ENCODE measurements around the gene KIF9. TPM values are rescaled to one million over a fixed set of nuclear protein-coding genes. Genes with fewer than 3 reads are reported as not detected.

The KIF9 gene
- total RNA-seq, 1 experiment from 2014 or later, result 8.9 TPM

DNA sequence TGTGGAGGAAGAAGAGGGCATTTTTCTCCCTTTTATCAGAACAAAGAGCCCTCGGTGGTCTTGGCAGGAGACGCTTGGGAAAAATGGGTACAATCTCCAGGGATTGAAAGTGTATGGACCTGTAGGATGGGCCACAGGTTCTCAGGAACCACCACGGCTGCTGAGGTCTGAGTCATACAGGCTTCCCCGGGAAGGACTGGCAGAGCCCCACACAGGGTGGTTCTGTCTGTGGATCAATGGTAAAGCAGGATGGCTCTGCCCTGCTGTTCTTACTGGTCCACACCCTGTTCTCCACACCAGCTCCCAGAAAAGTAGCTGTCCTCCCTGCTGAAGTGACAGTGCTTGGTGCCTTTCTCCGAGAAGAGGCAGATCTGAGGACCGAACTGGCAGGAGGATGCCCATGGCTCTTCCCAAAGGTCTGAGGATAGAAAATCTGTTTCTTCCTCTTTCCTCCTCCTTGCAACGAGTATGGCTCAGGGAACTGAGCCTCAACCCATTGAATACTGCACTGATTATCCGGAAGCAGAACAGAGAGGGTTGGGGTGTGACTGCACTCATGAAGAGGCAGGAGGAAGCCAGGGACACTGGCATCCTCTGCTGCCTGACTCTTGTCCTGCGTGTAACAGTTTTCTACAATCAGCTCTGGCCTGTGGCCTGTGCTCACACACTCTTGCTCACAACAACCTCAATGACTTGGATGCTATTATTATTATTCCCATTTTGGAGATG lies 39.0 kb downstream of the KIF9 start:
- BruUV-seq (replicated peaks), result no TSS peak
- ChIA-PET POLR2A (no interaction called here), CTCF (no interaction called here)
- H3K4me3 ChIP-seq (ENCODE audit: low read depth in 2 of 2, low read length in 2 of 2), result no peak overlapping the region
- no peak for ATAC-seq
- no peaks in the 10 kb centered on the region for H3K9me3 ChIP-seq (ENCODE audit: control insufficient read depth, insufficient read depth, low read depth, low read length)
- in situ Hi-C loops (cut with HindIII; ENCODE audit: low pct_unique_long_range_greater_than_20kb, low sequenced_read_pairs) (no loop called here), intact Hi-C loops (cut with micrococcal nuclease; ENCODE audit: unreplicated experiment) (no loop called here)
- DNase-seq (ENCODE audit: low read depth, low spot score), result no peak
- no peak overlapping the region for H3K27ac ChIP-seq (ENCODE audit: low read length)
- H3K4me1 ChIP-seq (ENCODE audit: control insufficient read depth, insufficient read depth, low read length), result no peaks in the 10 kb centered on the region
- H3K27me3 ChIP-seq (ENCODE audit: control insufficient read depth, insufficient read depth, low read length), result no peaks in the 10 kb centered on the region
- TF ChIP-seq POLR2AphosphoS5 (IDR thresholded peaks at IDR 0.05; ENCODE audit: low read depth, low read length) (no peak), SIN3A (IDR thresholded peaks at IDR 0.05; ENCODE audit: borderline replicate concordance, insufficient read depth, low read depth, low read length) (no peak), TCF7L2 (IDR thresholded peaks at IDR 0.05; ENCODE audit: low read depth, low read length) (no peak)
- TF ChIP-seq, protein P1, sequence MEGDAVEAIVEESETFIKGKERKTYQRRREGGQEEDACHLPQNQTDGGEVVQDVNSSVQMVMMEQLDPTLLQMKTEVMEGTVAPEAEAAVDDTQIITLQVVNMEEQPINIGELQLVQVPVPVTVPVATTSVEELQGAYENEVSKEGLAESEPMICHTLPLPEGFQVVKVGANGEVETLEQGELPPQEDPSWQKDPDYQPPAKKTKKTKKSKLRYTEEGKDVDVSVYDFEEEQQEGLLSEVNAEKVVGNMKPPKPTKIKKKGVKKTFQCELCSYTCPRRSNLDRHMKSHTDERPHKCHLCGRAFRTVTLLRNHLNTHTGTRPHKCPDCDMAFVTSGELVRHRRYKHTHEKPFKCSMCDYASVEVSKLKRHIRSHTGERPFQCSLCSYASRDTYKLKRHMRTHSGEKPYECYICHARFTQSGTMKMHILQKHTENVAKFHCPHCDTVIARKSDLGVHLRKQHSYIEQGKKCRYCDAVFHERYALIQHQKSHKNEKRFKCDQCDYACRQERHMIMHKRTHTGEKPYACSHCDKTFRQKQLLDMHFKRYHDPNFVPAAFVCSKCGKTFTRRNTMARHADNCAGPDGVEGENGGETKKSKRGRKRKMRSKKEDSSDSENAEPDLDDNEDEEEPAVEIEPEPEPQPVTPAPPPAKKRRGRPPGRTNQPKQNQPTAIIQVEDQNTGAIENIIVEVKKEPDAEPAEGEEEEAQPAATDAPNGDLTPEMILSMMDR (IDR thresholded peaks at IDR 0.05), result no peak
- H3K36me3 ChIP-seq (ENCODE audit: control insufficient read depth, insufficient read depth, low read length), result no peaks in the 10 kb centered on the region

DNA sequence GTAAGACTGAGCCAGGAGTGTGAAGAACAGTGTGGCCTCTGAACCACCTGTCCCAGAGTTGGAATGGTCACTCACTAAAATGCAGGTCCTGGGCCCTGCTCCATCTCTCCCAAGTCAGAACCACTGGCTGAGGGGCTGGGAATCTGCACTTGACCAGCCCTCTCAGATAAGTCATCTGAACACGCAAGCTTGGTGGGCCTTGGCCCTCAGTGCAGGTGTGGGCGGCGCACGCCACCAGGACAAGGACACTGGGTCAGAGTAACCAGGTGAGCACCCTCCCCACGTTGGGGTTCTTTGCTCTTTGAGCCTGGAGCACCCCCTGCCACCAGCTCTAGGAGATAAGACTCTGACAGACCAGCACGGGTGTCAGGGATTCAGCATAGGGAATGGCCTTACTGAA lies 42.7 kb downstream of the KIF9 start:
- Histone ChIP-seq H3K36me3 (ENCODE audit: control insufficient read depth, insufficient read depth, low read length) (no peaks in the 10 kb centered on the region), H3K9me3 (ENCODE audit: control insufficient read depth, insufficient read depth, low read depth, low read length) (no peaks in the 10 kb centered on the region), H3K4me3 (ENCODE audit: low read depth in 2 of 2, low read length in 2 of 2) (no peak overlapping the region), H3K27ac (ENCODE audit: low read length) (no peak overlapping the region), H3K27me3 (ENCODE audit: control insufficient read depth, insufficient read depth, low read length) (no peaks in the 10 kb centered on the region), H3K4me1 (ENCODE audit: control insufficient read depth, insufficient read depth, low read length) (no peaks in the 10 kb centered on the region)
- in situ Hi-C loops (cut with HindIII; ENCODE audit: low pct_unique_long_range_greater_than_20kb, low sequenced_read_pairs), result no loop called here
- BruUV-seq (replicated peaks), result no TSS peak
- intact Hi-C loops (cut with micrococcal nuclease; ENCODE audit: unreplicated experiment), result no loop called here
- ATAC-seq (no peak), DNase-seq (ENCODE audit: low read depth, low spot score) (no peak)
- POLR2A ChIA-PET, result no interaction called here
- CTCF ChIA-PET, result no interaction called here
- TF ChIP-seq, protein P1 (IDR thresholded peaks at IDR 0.05), result no peak
- no peak for TF ChIP-seq TCF7L2 (IDR thresholded peaks at IDR 0.05; ENCODE audit: low read depth, low read length)
- no peak for TF ChIP-seq POLR2AphosphoS5 (IDR thresholded peaks at IDR 0.05; ENCODE audit: low read depth, low read length)
- TF ChIP-seq, protein P2, sequence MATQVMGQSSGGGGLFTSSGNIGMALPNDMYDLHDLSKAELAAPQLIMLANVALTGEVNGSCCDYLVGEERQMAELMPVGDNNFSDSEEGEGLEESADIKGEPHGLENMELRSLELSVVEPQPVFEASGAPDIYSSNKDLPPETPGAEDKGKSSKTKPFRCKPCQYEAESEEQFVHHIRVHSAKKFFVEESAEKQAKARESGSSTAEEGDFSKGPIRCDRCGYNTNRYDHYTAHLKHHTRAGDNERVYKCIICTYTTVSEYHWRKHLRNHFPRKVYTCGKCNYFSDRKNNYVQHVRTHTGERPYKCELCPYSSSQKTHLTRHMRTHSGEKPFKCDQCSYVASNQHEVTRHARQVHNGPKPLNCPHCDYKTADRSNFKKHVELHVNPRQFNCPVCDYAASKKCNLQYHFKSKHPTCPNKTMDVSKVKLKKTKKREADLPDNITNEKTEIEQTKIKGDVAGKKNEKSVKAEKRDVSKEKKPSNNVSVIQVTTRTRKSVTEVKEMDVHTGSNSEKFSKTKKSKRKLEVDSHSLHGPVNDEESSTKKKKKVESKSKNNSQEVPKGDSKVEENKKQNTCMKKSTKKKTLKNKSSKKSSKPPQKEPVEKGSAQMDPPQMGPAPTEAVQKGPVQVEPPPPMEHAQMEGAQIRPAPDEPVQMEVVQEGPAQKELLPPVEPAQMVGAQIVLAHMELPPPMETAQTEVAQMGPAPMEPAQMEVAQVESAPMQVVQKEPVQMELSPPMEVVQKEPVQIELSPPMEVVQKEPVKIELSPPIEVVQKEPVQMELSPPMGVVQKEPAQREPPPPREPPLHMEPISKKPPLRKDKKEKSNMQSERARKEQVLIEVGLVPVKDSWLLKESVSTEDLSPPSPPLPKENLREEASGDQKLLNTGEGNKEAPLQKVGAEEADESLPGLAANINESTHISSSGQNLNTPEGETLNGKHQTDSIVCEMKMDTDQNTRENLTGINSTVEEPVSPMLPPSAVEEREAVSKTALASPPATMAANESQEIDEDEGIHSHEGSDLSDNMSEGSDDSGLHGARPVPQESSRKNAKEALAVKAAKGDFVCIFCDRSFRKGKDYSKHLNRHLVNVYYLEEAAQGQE (IDR thresholded peaks at IDR 0.05; ENCODE audit: insufficient read depth in 1 of 2, low read depth in 2 of 2, low read length in 1 of 2), result no peak
- TF ChIP-seq SIN3A (IDR thresholded peaks at IDR 0.05; ENCODE audit: borderline replicate concordance, insufficient read depth, low read depth, low read length), result no peak
